SK-N-SH treated with all-trans-retinoic acid at 6 μM for 48 hours (cell line): ENCODE data around the gene AKT1S1.

Experiments used
- PATZ1 ChIP-seq: fragments of 250-450 bp; sonication (Bioruptor Pico); IDR thresholded peaks from 2 replicates; pipeline ENCODE4 v1.8.0; 2020; ENCODE audit warnings: mild to moderate bottlenecking, moderate library complexity, borderline replicate concordance
- TOX ChIP-seq: fragments of 250-450 bp; sonication (Bioruptor Pico); IDR thresholded peaks from 2 replicates; pipeline ENCODE4 v1.8.0; 2021; ENCODE audit warnings: mild to moderate bottlenecking, moderate library complexity, borderline replicate concordance
- ZC3H10 ChIP-seq: fragments of 250-450 bp; sonication (Bioruptor Pico); IDR thresholded peaks from 2 replicates; pipeline ENCODE4 v1.5.1; 2021; ENCODE audit warnings: mild to moderate bottlenecking, moderate library complexity
- ZFP3 ChIP-seq: fragments of 250-450 bp; sonication (Bioruptor Pico); IDR thresholded peaks from 2 replicates; pipeline ENCODE4 v1.5.0; 2020; ENCODE audit warnings: mild to moderate bottlenecking, moderate library complexity

GRCh38 chr19:49878744-49879070 is 1.6 kb upstream of the AKT1S1 start:
- TF ChIP-seq ZFP3 (CRISPR knock-in tag) (no peak), TOX (CRISPR knock-in tag) (no peak), ZC3H10 (CRISPR knock-in tag) (no peak), PATZ1 (no peak)
